Peyer's patch (tissue), 4 donors: ENCODE data around the gene IQGAP2. TPM values are rescaled to one million over a fixed set of nuclear protein-coding genes. Genes with fewer than 3 reads are reported as not detected.

ENCODE experiments used
- DNase-seq, 3 donors: peaks; one replicate each; pipeline ENCODE4 v3.0.0-alpha.2; 2017 to 2019
- H3K27ac ChIP-seq, 4 donors: fragments of 200-600 bp; sonication (generic); one replicate each; pipeline ENCODE4 v1.5.1; 2016 to 2019
- H3K27me3 ChIP-seq, 2 donors: fragments of 200-600 bp; sonication (generic); one replicate each; pipeline ENCODE4 v1.5.1; 2019
- H3K36me3 ChIP-seq, 3 donors: fragments of 200-600 bp; sonication (generic); one replicate each; pipeline ENCODE4 v1.5.1; 2016 to 2019
- H3K4me1 ChIP-seq, 4 donors: fragments of 200-600 bp; sonication (generic); one replicate each; pipeline ENCODE4 v1.5.1; 2016 to 2019
- H3K4me3 ChIP-seq, 4 donors: fragments of 200-600 bp; sonication (generic); 1 replicate in 3 of 4; 2 replicates in 1 of 4; pipeline ENCODE4 v1.5.1; 2016 to 2019; ENCODE audit warnings: mild to moderate bottlenecking in 1 of 4
- H3K9me3 ChIP-seq, 4 donors: fragments of 200-600 bp; sonication (generic); one replicate each; pipeline ENCODE4 v1.5.1; 2016 to 2019; ENCODE audit warnings: mild to moderate bottlenecking in 1 of 4
- POLR2A ChIP-seq, 2 donors: fragments of 450-650 bp; IDR thresholded peaks; one replicate each; pipeline ENCODE4 v1.5.1; 2017; ENCODE audit warnings: antibody characterized with exemption in 2 of 2, mild to moderate bottlenecking in 2 of 2, moderate library complexity in 2 of 2
- total RNA-seq, 4 donors: library from RNA; depleted of rRNA; stranded (reverse); fragments of >200 nt; gene quantifications; one replicate each; pipeline ENCODE4 v1.1.0, GENCODE V29; 2016
- TF ChIP-seq, protein P1 (sequence below), 6 experiments: fragments of 450-650 bp in 4 of 6; fragments of 200-600 bp in 2 of 6; sonication (generic) in 1 of 6; IDR thresholded peaks; one replicate each; pipeline ENCODE4 v1.5.1; 2017 to 2019; ENCODE audit warnings: antibody characterized with exemption in 6 of 6, mild to moderate bottlenecking in 3 of 6, moderate library complexity in 1 of 6

The IQGAP2 gene
- total RNA-seq, 4 donors from 2014 or later: 58.6 to 110 (median 84.7) TPM

DNA sequence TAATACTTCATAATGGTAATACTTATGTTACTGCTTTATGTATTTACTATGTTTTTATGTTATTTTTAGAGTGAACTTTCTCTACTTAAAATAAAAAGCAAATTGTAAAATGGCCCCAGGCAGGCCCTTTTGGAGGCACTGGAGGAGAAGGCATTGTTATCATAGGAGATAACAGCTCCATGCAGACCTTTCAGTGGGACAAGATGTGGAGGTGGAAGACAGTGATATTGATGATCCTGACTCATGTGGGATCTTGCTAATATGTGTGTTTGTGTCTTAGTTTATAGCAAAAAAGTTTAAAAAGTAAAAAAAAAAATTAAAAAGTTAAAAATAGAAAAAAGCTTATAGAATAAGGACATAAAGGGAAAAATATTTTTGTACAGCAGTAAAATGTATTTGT, 74.5 kb downstream of the IQGAP2 start:
- Histone ChIP-seq H3K27ac (peak overlapping the region in 2 of 4 donors; percentile 85 to 87), H3K9me3 (no peaks in the 10 kb centered on the region), H3K36me3 (no peaks in the 10 kb centered on the region), H3K4me3 (no peak overlapping the region), H3K27me3 (no peaks in the 10 kb centered on the region), H3K4me1 (peaks cover 0 to 60% (median 6%) of the 10 kb centered on the region in 4 donors)
- no peak for TF ChIP-seq POLR2A (IDR thresholded peaks at IDR 0.05)
- TF ChIP-seq, protein P1, sequence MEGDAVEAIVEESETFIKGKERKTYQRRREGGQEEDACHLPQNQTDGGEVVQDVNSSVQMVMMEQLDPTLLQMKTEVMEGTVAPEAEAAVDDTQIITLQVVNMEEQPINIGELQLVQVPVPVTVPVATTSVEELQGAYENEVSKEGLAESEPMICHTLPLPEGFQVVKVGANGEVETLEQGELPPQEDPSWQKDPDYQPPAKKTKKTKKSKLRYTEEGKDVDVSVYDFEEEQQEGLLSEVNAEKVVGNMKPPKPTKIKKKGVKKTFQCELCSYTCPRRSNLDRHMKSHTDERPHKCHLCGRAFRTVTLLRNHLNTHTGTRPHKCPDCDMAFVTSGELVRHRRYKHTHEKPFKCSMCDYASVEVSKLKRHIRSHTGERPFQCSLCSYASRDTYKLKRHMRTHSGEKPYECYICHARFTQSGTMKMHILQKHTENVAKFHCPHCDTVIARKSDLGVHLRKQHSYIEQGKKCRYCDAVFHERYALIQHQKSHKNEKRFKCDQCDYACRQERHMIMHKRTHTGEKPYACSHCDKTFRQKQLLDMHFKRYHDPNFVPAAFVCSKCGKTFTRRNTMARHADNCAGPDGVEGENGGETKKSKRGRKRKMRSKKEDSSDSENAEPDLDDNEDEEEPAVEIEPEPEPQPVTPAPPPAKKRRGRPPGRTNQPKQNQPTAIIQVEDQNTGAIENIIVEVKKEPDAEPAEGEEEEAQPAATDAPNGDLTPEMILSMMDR (IDR thresholded peaks at IDR 0.05): no peak
- no peak for DNase-seq

- peak overlapping the region in 3 of 4 donors; percentile 51 to 77 (median 75) for H3K27ac ChIP-seq
- H3K4me1 ChIP-seq: peaks cover 0 to 77% (median 8%) of the 10 kb centered on the region in 4 donors
These were observed 76.2 kb downstream of the IQGAP2 start for GRCh38 chr5:76479281-76479680.

GRCh38 chr5:76479973-76480667, 77.0 kb downstream of the IQGAP2 start:
- no peaks in the 10 kb centered on the region for H3K9me3 ChIP-seq

More at GRCh38 chr5:76479281-76479680, 76.2 kb downstream of the IQGAP2 start:
- Histone ChIP-seq H3K4me3 (no peak overlapping the region), H3K9me3 (no peaks in the 10 kb centered on the region), H3K36me3 (no peaks in the 10 kb centered on the region), H3K27me3 (no peaks in the 10 kb centered on the region)
- no peak for DNase-seq
- TF ChIP-seq, protein P1 (IDR thresholded peaks at IDR 0.05): no peak
- no peak for TF ChIP-seq POLR2A (IDR thresholded peaks at IDR 0.05)

GRCh38 chr5:76482984-76483383, 79.9 kb downstream of the IQGAP2 start:
- Histone ChIP-seq H3K27ac (peak overlapping the region in 2 of 4 donors; percentile 4 to 40), H3K4me1 (peaks cover 0 to 57% (median 6%) of the 10 kb centered on the region in 4 donors)
- no peak for DNase-seq

More at GRCh38 chr5:76479973-76480667, 77.0 kb downstream of the IQGAP2 start:
- DNase-seq: peak in 2 of 3 donors; percentile 77 to 81
- TF ChIP-seq, protein P1 (IDR thresholded peaks at IDR 0.05): no peak
- peak in 1 of 2 donors; percentile 21 for TF ChIP-seq POLR2A (IDR thresholded peaks at IDR 0.05)
- peaks cover 0 to 77% (median 8%) of the 10 kb centered on the region in 4 donors for H3K4me1 ChIP-seq
- H3K27me3 ChIP-seq: no peaks in the 10 kb centered on the region
- peak overlapping the region in 2 of 4 donors; percentile 75 to 77 for H3K27ac ChIP-seq
- H3K4me3 ChIP-seq: no peak overlapping the region
- H3K36me3 ChIP-seq: no peaks in the 10 kb centered on the region

GRCh38 chr5:76483433-76483832, 80.3 kb downstream of the IQGAP2 start:
- Histone ChIP-seq H3K27ac (peak overlapping the region in 1 of 4 donors; percentile 4), H3K27me3 (no peaks in the 10 kb centered on the region), H3K4me3 (no peak overlapping the region), H3K4me1 (peaks cover 0 to 53% (median 6%) of the 10 kb centered on the region in 4 donors), H3K9me3 (no peaks in the 10 kb centered on the region), H3K36me3 (no peaks in the 10 kb centered on the region)
- TF ChIP-seq, protein P1 (IDR thresholded peaks at IDR 0.05): no peak
- TF ChIP-seq POLR2A (IDR thresholded peaks at IDR 0.05): no peak
- DNase-seq: no peak

More at GRCh38 chr5:76482984-76483383, 79.9 kb downstream of the IQGAP2 start:
- Histone ChIP-seq H3K4me3 (no peak overlapping the region), H3K9me3 (no peaks in the 10 kb centered on the region), H3K27me3 (no peaks in the 10 kb centered on the region), H3K36me3 (no peaks in the 10 kb centered on the region)
- no peak for TF ChIP-seq POLR2A (IDR thresholded peaks at IDR 0.05)
- TF ChIP-seq, protein P1 (IDR thresholded peaks at IDR 0.05): no peak
